Measurements from ENCODE around the gene NUAK1.

Gene NUAK1

GRCh38 chr12:106131676-106132075 is 7.1 kb downstream of the NUAK1 start:
- no peak for DNase-seq (ENCODE audit: low read depth in 2 of 3, low spot score in 2 of 3)

GRCh38 chr12:106130474-106131113 is 8.2 kb downstream of the NUAK1 start:
- no peak for DNase-seq (ENCODE audit: low read depth in 2 of 3, low spot score in 2 of 3)

GRCh38 chr12:106128585-106129328 is 10.0 kb downstream of the NUAK1 start:
- no peak for DNase-seq (ENCODE audit: low read depth in 2 of 3, low spot score in 2 of 3)

- no peak for DNase-seq (ENCODE audit: low read depth in 2 of 3, low spot score in 2 of 3)
Observed at GRCh38 chr12:106127338-106128126, 11.2 kb downstream of the NUAK1 start.

GRCh38 chr12:106126441-106127337 is 12.1 kb downstream of the NUAK1 start:
- no peak for DNase-seq (ENCODE audit: low read depth in 2 of 3, low spot score in 2 of 3)

- no peak for DNase-seq (ENCODE audit: low read depth in 2 of 3, low spot score in 2 of 3)
Observed at GRCh38 chr12:106125351-106126095, 13.2 kb downstream of the NUAK1 start.

- no peak for DNase-seq (ENCODE audit: low read depth in 2 of 3, low spot score in 2 of 3)
Observed at GRCh38 chr12:106123551-106124081, 15.1 kb downstream of the NUAK1 start.

- no peak for DNase-seq (ENCODE audit: low read depth in 2 of 3, low spot score in 2 of 3)
Observed at GRCh38 chr12:106123110-106123509, 15.6 kb downstream of the NUAK1 start.

- DNase-seq (ENCODE audit: low read depth in 2 of 3, low spot score in 2 of 3), result no peak
Observed at GRCh38 chr12:106122004-106122403, 16.8 kb downstream of the NUAK1 start.

GRCh38 chr12:106120519-106121105 is 18.1 kb downstream of the NUAK1 start:
- DNase-seq (ENCODE audit: low read depth in 2 of 3, low spot score in 2 of 3), result no peak

- DNase-seq (ENCODE audit: low read depth in 2 of 3, low spot score in 2 of 3), result no peak
Observed at GRCh38 chr12:106119301-106119700, 19.5 kb downstream of the NUAK1 start.

- DNase-seq (ENCODE audit: low read depth in 2 of 3, low spot score in 2 of 3), result no peak
Observed at GRCh38 chr12:106118381-106119130, 20.2 kb downstream of the NUAK1 start.

- no peak for DNase-seq (ENCODE audit: low read depth in 2 of 3, low spot score in 2 of 3)
Observed at GRCh38 chr12:106115440-106115839, 23.3 kb downstream of the NUAK1 start.

- DNase-seq (ENCODE audit: low read depth in 2 of 3, low spot score in 2 of 3), result no peak
Observed at GRCh38 chr12:106114447-106115068, 24.2 kb downstream of the NUAK1 start.

GRCh38 chr12:106113824-106114446 is 24.8 kb downstream of the NUAK1 start:
- no peak for DNase-seq (ENCODE audit: low read depth in 2 of 3, low spot score in 2 of 3)

- DNase-seq (ENCODE audit: low read depth in 2 of 3, low spot score in 2 of 3), result no peak
Observed at GRCh38 chr12:106113446-106113823, 25.3 kb downstream of the NUAK1 start.

GRCh38 chr12:106113042-106113441 is 25.7 kb downstream of the NUAK1 start:
- peak in 1 of 3 experiments; percentile 27 for DNase-seq (ENCODE audit: low read depth in 2 of 3, low spot score in 2 of 3)
